ENCODE results near the gene SHROOM4. TPM values are rescaled to one million over a fixed set of nuclear protein-coding genes. Genes with fewer than 3 reads are reported as not detected.
A peak's percentile ranks its signal among the peaks of the same experiment; 100 is the strongest.

The SHROOM4 gene
- total RNA-seq, 1 donor from 2014 or later = 35.8 TPM

GRCh38 chrX:50627696-50628095, 186.3 kb downstream of the SHROOM4 start:
- TF ChIP-seq, protein P1, sequence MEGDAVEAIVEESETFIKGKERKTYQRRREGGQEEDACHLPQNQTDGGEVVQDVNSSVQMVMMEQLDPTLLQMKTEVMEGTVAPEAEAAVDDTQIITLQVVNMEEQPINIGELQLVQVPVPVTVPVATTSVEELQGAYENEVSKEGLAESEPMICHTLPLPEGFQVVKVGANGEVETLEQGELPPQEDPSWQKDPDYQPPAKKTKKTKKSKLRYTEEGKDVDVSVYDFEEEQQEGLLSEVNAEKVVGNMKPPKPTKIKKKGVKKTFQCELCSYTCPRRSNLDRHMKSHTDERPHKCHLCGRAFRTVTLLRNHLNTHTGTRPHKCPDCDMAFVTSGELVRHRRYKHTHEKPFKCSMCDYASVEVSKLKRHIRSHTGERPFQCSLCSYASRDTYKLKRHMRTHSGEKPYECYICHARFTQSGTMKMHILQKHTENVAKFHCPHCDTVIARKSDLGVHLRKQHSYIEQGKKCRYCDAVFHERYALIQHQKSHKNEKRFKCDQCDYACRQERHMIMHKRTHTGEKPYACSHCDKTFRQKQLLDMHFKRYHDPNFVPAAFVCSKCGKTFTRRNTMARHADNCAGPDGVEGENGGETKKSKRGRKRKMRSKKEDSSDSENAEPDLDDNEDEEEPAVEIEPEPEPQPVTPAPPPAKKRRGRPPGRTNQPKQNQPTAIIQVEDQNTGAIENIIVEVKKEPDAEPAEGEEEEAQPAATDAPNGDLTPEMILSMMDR (IDR thresholded peaks at IDR 0.05; ENCODE audit: unreplicated experiment) = no peak
- no peaks in the 10 kb centered on the region for H3K27me3 Mint-ChIP-seq (ENCODE audit: unreplicated experiment)
- no peaks in the 10 kb centered on the region for H3K9me3 Mint-ChIP-seq (ENCODE audit: unreplicated experiment)
- peak overlapping the region; percentile 82 for H3K27ac Mint-ChIP-seq (ENCODE audit: unreplicated experiment)
- DNase-seq (ENCODE audit: low spot score) = no peak
- H3K36me3 Mint-ChIP-seq (ENCODE audit: low read depth, unreplicated experiment) = peaks cover 12% of the 10 kb centered on the region
- peaks cover 49% of the 10 kb centered on the region for H3K4me1 Mint-ChIP-seq (ENCODE audit: unreplicated experiment)
- H3K4me3 Mint-ChIP-seq (ENCODE audit: unreplicated experiment) = no peak overlapping the region

DNA sequence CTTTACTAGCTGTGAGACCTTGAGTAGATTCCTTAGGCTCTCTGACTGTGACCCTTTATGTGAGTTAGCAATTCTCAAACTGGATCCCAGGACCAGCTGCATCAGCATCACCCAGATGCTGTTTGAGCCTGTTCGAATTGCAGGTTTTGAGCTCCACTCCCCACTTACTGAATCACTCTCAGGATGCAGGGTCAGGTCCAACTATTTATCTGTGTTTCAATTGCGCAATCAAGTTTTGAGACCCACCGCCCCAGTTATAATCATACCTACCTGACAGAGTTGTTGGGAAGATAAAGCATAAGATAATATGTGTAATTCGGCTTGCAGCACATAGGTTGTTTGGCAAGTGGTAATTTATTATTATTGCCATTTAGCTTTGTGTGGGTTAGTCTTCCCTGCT, 187.6 kb downstream of the SHROOM4 start:
- H3K9me3 Mint-ChIP-seq (ENCODE audit: unreplicated experiment) = no peaks in the 10 kb centered on the region
- DNase-seq (ENCODE audit: low spot score) = no peak
- no peaks in the 10 kb centered on the region for H3K27me3 Mint-ChIP-seq (ENCODE audit: unreplicated experiment)
- peaks cover 7% of the 10 kb centered on the region for H3K36me3 Mint-ChIP-seq (ENCODE audit: low read depth, unreplicated experiment)
- TF ChIP-seq, protein P1 (IDR thresholded peaks at IDR 0.05; ENCODE audit: unreplicated experiment) = no peak
- peaks cover 46% of the 10 kb centered on the region for H3K4me1 Mint-ChIP-seq (ENCODE audit: unreplicated experiment)
- H3K27ac Mint-ChIP-seq (ENCODE audit: unreplicated experiment) = no peak overlapping the region
- H3K4me3 Mint-ChIP-seq (ENCODE audit: unreplicated experiment) = no peak overlapping the region

DNA sequence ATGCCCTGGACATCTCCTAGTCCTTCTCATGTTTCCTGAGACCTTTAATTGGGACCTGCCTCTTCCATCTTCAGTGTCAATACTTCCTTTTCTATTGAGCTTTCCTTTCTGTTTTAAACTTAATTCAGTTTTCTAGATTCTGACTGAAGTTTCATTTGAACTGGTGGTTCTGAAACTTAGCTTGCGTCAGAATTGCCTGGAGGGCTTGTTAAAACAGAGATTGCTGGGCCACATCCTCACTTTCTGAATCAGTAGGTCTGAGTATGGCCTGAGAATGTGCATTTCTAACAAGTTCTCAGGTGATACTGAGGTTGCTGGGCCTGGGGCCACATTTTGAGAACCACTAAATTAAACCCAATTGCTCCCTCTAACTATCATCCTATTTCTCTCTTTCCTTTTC, 191.2 kb downstream of the SHROOM4 start:
- H3K9me3 Mint-ChIP-seq (ENCODE audit: unreplicated experiment) = no peaks in the 10 kb centered on the region
- TF ChIP-seq, protein P1 (IDR thresholded peaks at IDR 0.05; ENCODE audit: unreplicated experiment) = no peak
- H3K4me1 Mint-ChIP-seq (ENCODE audit: unreplicated experiment) = peaks cover 31% of the 10 kb centered on the region
- no peak overlapping the region for H3K4me3 Mint-ChIP-seq (ENCODE audit: unreplicated experiment)
- DNase-seq (ENCODE audit: low spot score) = no peak
- H3K36me3 Mint-ChIP-seq (ENCODE audit: low read depth, unreplicated experiment) = peaks cover 9% of the 10 kb centered on the region
- H3K27ac Mint-ChIP-seq (ENCODE audit: unreplicated experiment) = no peak overlapping the region
- no peaks in the 10 kb centered on the region for H3K27me3 Mint-ChIP-seq (ENCODE audit: unreplicated experiment)

- TF ChIP-seq, protein P1 (IDR thresholded peaks at IDR 0.05; ENCODE audit: unreplicated experiment) = no peak
- H3K4me1 Mint-ChIP-seq (ENCODE audit: unreplicated experiment) = peaks cover 9% of the 10 kb centered on the region
- H3K4me3 Mint-ChIP-seq (ENCODE audit: unreplicated experiment) = no peak overlapping the region
- H3K9me3 Mint-ChIP-seq (ENCODE audit: unreplicated experiment) = no peaks in the 10 kb centered on the region
- no peak overlapping the region for H3K27ac Mint-ChIP-seq (ENCODE audit: unreplicated experiment)
- no peak for DNase-seq (ENCODE audit: low spot score)
- peaks cover 1% of the 10 kb centered on the region for H3K27me3 Mint-ChIP-seq (ENCODE audit: unreplicated experiment)
- H3K36me3 Mint-ChIP-seq (ENCODE audit: low read depth, unreplicated experiment) = peaks cover 4% of the 10 kb centered on the region
Measured at GRCh38 chrX:50618788-50619558, 195.0 kb downstream of the SHROOM4 start.

DNA sequence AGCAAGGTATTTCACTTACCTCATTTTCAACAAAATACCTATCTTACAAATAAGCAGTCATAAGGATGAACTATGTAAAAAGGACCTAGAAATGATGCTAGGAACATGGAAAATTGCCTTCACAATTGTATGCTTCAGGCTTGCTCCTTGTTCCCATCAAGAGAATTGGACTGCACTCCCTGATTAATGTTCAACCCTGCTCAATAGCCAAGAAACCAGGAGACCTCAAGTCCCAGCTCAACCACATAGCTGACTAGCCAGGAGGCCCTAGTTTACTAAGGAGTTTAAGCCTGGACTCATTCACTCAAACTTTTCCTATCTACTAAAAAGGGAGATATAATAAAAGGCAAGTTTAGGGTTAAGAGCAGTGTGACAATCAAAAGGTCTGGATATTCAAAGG, 196.8 kb downstream of the SHROOM4 start:
- TF ChIP-seq, protein P1 (IDR thresholded peaks at IDR 0.05; ENCODE audit: unreplicated experiment) = no peak
- no peaks in the 10 kb centered on the region for H3K9me3 Mint-ChIP-seq (ENCODE audit: unreplicated experiment)
- H3K27ac Mint-ChIP-seq (ENCODE audit: unreplicated experiment) = no peak overlapping the region
- H3K4me3 Mint-ChIP-seq (ENCODE audit: unreplicated experiment) = no peak overlapping the region
- no peak for DNase-seq (ENCODE audit: low spot score)
- H3K27me3 Mint-ChIP-seq (ENCODE audit: unreplicated experiment) = peaks cover 1% of the 10 kb centered on the region
- peaks cover 4% of the 10 kb centered on the region for H3K36me3 Mint-ChIP-seq (ENCODE audit: low read depth, unreplicated experiment)
- peaks cover 7% of the 10 kb centered on the region for H3K4me1 Mint-ChIP-seq (ENCODE audit: unreplicated experiment)
